BLaER1 (cell line): ENCODE measurements around the gene IL1RAP.

Experiments used
- H3K27ac ChIP-seq: shearing (Covaris generic); formaldehyde crosslinking; 2 replicates; pipeline ENCODE4 v1.8.1; 2022
- H3K27me3 ChIP-seq: shearing (Covaris generic); formaldehyde crosslinking; 2 replicates; pipeline ENCODE4 v1.8.1; 2022
- H3K36me3 ChIP-seq: shearing (Covaris generic); formaldehyde crosslinking; 2 replicates; pipeline ENCODE4 v1.8.1; 2022
- H3K4me1 ChIP-seq: shearing (Covaris generic); formaldehyde crosslinking; 2 replicates; pipeline ENCODE4 v1.8.1; 2022
- H3K4me2 ChIP-seq: shearing (Covaris generic); formaldehyde crosslinking; 2 replicates; pipeline ENCODE4 v1.8.1; 2022
- H3K4me3 ChIP-seq: shearing (Covaris generic); formaldehyde crosslinking; 2 replicates; pipeline ENCODE4 v1.8.1; 2022
- H3K9ac ChIP-seq: shearing (Covaris generic); formaldehyde crosslinking; 2 replicates; pipeline ENCODE4 v1.8.1; 2022
- H3K9me3 ChIP-seq: shearing (Covaris generic); formaldehyde crosslinking; 2 replicates; pipeline ENCODE4 v1.8.1; 2022
- H4K20me1 ChIP-seq: shearing (Covaris generic); formaldehyde crosslinking; 2 replicates; pipeline ENCODE4 v1.8.1; 2022
- Cebpa-rat ChIP-seq: shearing (Covaris generic); IDR thresholded peaks from 2 replicates; pipeline ENCODE4 v1.8.1; 2022

Gene IL1RAP

DNA sequence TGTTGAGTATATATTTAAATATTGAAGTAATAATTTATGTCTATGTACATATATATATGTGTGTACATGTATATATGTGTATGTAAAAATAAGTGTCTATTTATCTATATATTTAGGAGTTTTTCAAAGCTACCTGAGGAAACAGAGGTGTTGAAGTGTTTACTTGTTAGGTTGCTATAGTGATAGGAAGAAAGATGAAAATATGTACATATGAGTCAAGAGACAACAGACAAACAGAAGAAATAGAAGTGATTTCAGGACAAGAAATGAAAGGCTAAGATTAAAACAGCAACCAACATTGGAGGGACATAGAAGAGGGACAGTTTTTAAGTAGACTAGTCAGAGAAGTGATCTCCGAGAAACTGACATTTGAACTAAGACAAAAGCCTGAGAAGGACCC is 11.1 kb downstream of the IL1RAP start:
- H3K4me3 ChIP-seq: no peak overlapping the region
- no peaks in the 10 kb centered on the region for H3K9me3 ChIP-seq

DNA sequence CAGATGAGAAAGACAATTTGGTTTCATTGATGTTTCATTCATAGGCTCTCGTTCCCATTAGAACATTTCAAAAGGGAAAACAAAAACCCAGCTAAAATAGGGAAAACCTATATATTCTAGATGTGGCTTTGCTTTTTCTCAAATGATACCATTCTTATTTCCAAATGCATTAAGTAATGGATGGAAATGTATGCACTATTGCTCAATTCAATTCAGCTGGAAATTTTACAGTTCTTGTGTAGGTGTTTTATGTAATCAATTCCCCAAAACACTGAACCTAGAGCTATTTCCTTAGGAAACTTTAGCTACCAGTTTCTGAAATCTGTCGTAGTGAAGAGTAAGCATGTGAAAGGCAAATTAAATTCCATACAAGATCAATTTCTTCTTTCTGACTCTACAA is 11.7 kb downstream of the IL1RAP start:
- TF ChIP-seq Cebpa-rat: no peak
- Histone ChIP-seq H3K9me3 (no peaks in the 10 kb centered on the region), H3K4me2 (no peak overlapping the region), H3K27ac (no peak overlapping the region), H3K4me1 (no peaks in the 10 kb centered on the region), H3K9ac (no peak overlapping the region), H3K27me3 (no peaks in the 10 kb centered on the region), H4K20me1 (no peaks in the 10 kb centered on the region), H3K4me3 (no peak overlapping the region), H3K36me3 (no peaks in the 10 kb centered on the region)

More for the DNA sequence above, 11.1 kb downstream of the IL1RAP start:
- Histone ChIP-seq H3K9ac (no peak overlapping the region), H4K20me1 (no peaks in the 10 kb centered on the region), H3K36me3 (no peaks in the 10 kb centered on the region), H3K4me1 (no peaks in the 10 kb centered on the region), H3K4me2 (no peak overlapping the region), H3K27ac (no peak overlapping the region), H3K27me3 (no peaks in the 10 kb centered on the region)
- no peak for TF ChIP-seq Cebpa-rat

DNA sequence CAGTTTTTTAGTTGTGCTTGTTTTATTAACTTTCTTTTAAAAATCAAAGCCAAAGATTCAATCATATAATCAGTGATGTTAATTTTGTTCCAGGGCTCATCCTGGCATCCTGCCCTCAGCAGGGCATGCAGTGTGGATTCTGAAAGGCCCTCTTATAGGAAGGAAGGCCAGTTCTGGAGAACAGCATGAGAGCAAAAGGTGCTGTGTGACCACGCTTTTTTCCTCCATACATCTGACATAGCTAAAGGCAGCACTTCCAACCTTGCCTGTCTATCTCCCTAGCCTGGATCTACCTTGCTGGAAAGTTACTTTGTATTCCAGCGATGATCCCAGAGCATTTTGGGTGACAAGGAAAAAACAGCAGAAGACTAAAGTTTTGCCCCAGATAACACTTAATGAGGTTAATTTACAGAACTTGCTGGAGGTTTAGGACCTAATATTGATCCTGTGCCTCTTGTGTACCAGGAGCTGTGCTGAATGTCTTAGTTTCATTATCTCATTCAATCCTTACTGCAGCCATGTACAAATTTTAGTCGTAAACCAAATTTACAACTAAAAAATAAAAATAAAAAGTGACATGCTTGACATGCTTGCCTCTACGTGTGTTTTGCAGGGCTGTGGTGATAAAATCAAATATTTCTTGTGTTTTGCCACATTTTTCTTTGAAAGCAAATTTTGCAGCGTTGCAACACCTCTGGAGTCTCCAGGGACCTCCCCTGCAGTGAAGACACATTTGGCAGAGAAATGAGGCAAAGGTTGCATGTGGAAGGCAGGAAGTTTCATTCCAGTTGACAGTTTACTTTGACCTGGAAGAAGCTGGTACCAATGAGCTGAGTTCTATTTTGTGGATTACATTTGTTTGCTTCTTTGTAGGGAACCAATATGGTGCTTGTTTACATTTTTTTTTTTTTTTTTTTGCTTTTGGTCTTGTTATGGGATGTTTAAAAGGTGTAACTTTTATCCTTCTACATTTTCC is 13.2 kb downstream of the IL1RAP start:
- Histone ChIP-seq H3K27me3 (no peaks in the 10 kb centered on the region), H3K4me2 (no peak overlapping the region), H3K9me3 (no peaks in the 10 kb centered on the region), H3K4me1 (no peaks in the 10 kb centered on the region), H3K4me3 (no peak overlapping the region), H3K27ac (no peak overlapping the region), H3K9ac (no peak overlapping the region), H4K20me1 (no peaks in the 10 kb centered on the region), H3K36me3 (no peaks in the 10 kb centered on the region)
- TF ChIP-seq Cebpa-rat: no peak

DNA sequence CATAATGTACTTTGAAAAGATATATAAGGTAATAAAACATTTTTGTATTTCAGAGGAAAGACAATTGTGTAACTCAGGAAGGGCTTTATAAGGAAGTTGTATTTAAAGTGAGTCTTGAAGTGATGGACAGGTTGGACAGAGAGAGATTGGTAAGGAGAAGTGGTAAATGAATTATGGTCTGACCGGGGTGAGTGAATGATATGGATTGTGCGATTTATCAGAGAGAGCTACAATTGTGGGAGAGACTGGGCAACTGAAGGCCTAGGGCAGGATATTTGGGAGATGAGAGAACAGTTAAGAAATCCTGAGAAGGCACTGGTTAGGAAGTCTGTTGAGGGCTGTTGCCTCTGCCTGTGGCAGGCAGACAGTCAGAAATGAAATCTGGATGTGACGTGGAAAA is 14.8 kb downstream of the IL1RAP start:
- no peak overlapping the region for H3K4me3 ChIP-seq
- no peaks in the 10 kb centered on the region for H3K4me1 ChIP-seq
- H3K27me3 ChIP-seq: no peaks in the 10 kb centered on the region
- no peak overlapping the region for H3K27ac ChIP-seq
- H3K9ac ChIP-seq: no peak overlapping the region
- no peaks in the 10 kb centered on the region for H4K20me1 ChIP-seq
- no peaks in the 10 kb centered on the region for H3K36me3 ChIP-seq
- no peak overlapping the region for H3K4me2 ChIP-seq
- TF ChIP-seq Cebpa-rat: no peak
- no peaks in the 10 kb centered on the region for H3K9me3 ChIP-seq

DNA sequence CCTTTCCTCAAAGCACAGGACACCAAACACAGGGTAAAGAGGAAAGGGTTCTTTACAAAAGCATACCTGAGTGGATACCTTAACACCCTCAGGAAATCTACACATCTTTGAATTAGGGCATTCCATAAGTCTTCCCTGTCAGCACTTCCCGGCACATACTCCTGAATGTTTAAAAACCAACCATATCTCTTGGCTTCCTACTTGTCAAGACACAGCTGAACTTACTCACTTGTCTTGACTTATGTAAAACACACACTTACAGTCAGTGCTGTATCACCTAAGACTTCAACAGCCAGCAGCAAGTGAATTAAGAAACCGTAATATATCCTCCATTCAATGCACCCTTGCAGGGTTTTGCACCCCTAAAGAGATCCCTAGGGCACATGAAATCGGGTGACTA is 17.5 kb downstream of the IL1RAP start:
- Histone ChIP-seq H3K9ac (no peak overlapping the region), H3K36me3 (no peaks in the 10 kb centered on the region), H3K27me3 (no peaks in the 10 kb centered on the region), H3K4me2 (no peak overlapping the region), H3K9me3 (no peaks in the 10 kb centered on the region), H3K4me1 (no peaks in the 10 kb centered on the region), H3K27ac (no peak overlapping the region), H3K4me3 (no peak overlapping the region), H4K20me1 (no peaks in the 10 kb centered on the region)
- no peak for TF ChIP-seq Cebpa-rat

DNA sequence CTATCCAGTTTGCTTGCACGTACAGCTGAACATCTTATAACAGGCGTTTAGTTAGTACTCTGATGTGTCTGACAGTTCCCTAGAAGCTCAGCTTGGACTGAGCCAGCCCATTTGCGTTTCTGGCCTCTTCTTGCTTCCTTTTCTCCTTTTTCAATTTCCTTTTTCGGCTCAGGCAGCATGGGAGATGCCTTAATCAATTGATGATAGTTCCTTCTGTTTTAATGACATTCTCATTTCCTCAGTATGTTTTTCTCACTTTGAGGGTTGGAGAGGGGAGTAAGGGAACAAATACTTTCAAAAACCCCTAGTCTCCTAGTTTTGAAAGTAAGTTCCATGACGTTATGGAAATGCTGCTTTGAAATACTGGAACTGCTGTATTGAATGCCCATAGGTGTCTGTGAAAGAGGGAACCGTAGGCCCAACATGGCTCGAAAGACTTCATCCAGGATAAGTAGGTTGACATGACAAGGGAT is 18.9 kb downstream of the IL1RAP start:
- no peak for TF ChIP-seq Cebpa-rat
- Histone ChIP-seq H3K4me1 (no peaks in the 10 kb centered on the region), H4K20me1 (no peaks in the 10 kb centered on the region), H3K9ac (no peak overlapping the region), H3K4me2 (no peak overlapping the region), H3K27ac (no peak overlapping the region), H3K4me3 (no peak overlapping the region), H3K36me3 (no peaks in the 10 kb centered on the region), H3K9me3 (no peaks in the 10 kb centered on the region), H3K27me3 (no peaks in the 10 kb centered on the region)

DNA sequence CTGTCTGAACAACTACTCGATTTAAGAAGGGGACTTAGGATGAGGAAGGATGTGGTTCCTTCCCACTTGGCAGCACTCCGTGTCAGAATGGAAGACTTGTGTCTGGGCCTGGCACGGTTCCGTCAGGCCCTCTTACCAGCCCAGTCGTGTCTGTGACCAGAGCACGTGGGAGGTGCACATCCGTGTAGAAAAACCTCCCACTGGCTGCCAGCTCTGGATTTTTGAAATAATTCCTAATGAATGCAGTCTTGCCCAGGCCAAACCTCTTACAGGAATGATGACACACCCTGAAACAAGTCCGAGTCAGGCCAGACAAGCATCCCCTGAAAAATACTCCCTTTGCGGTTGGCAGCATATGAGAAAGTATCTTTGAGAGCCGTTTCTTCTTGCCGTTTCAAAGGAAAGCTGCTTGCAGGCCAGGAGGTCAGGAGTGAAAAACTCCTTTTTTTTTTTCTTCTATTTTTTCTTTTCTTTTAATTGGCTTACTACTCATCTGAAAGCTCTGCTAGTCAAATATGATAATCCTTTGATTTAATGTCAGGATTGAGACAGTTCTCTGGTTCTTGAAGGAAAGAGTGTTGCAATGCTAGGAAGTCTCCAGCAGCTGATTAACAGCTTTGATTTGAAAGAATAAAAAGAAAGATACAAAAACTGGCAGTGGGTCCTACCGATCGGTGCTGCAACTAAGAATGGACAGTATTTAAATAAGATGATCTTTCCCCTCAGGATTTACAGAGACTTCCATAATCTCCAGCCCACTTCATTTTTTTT is 19.8 kb downstream of the IL1RAP start:
- Histone ChIP-seq H4K20me1 (no peaks in the 10 kb centered on the region), H3K4me2 (no peak overlapping the region), H3K4me1 (no peaks in the 10 kb centered on the region), H3K36me3 (no peaks in the 10 kb centered on the region), H3K9me3 (no peaks in the 10 kb centered on the region), H3K9ac (no peak overlapping the region), H3K4me3 (no peak overlapping the region), H3K27ac (no peak overlapping the region), H3K27me3 (no peaks in the 10 kb centered on the region)
- TF ChIP-seq Cebpa-rat: no peak

DNA sequence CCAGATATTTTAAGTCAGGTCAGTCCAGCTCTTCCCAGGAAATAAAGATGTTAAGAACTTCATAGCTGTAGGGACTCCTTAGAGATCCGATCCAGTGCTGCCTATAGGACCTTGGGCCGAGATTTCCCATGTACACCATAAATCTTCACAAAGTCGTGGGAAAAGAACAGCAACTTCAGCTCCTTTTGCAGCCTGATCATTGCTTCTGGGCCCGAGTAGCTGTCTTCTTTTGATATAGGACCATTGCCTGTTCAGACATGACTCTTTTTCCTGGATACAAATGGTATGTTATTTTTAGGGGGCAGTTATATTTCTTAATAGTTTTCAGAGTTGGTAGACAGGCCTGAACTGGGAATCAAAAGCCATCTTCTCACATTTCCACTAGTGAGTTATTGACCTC is 20.5 kb downstream of the IL1RAP start:
- Histone ChIP-seq H3K27ac (no peak overlapping the region), H3K4me1 (no peaks in the 10 kb centered on the region)

DNA sequence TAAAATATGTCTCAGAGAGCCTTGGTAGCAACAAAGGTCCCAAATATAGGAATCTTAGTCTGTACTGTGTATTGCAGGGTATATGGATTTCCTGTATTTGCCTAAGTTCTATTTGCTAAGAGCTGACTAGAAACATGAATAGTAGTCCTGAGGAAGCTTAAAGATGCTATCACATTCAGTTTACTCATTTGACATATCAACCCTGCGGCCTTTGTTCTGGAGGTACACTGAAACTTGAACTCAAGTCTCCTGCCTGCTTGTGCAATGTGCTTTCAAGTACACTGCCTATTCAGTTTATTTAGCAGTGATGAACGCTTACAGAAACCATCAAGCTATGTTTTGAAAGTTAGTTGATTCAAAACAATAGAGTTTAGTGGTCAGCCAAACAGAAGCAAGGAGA is 21.1 kb downstream of the IL1RAP start:
- Histone ChIP-seq H3K9ac (no peak overlapping the region), H3K4me1 (no peaks in the 10 kb centered on the region), H3K27me3 (no peaks in the 10 kb centered on the region), H3K4me3 (no peak overlapping the region), H3K9me3 (no peaks in the 10 kb centered on the region), H3K27ac (no peak overlapping the region), H4K20me1 (no peaks in the 10 kb centered on the region), H3K4me2 (no peak overlapping the region), H3K36me3 (no peaks in the 10 kb centered on the region)
- no peak for TF ChIP-seq Cebpa-rat

More for the DNA sequence above, 20.5 kb downstream of the IL1RAP start:
- Histone ChIP-seq H4K20me1 (no peaks in the 10 kb centered on the region), H3K9me3 (no peaks in the 10 kb centered on the region), H3K9ac (no peak overlapping the region), H3K4me2 (no peak overlapping the region), H3K36me3 (no peaks in the 10 kb centered on the region), H3K27me3 (no peaks in the 10 kb centered on the region), H3K4me3 (no peak overlapping the region)
- no peak for TF ChIP-seq Cebpa-rat

DNA sequence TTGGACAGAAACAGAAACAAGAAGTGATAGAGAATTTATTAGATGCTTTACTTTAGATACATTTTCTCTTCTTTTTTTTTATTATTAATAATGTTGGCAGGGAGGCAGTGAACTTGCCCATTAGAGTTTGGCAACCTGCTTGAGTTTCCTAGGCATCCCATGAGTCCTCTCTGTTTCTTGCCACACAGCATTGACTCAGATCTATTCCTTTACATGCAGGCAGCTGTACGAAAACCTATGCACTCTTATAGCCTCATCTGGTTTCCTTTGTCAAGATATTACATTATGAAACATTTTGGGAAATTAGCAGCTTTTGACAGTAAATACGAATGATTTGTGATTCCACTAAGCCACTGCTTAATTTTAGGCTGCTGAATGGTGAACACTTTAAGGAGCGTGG is 23.3 kb downstream of the IL1RAP start:
- H3K27me3 ChIP-seq: no peaks in the 10 kb centered on the region
- H3K4me2 ChIP-seq: no peak overlapping the region
- no peak overlapping the region for H3K9ac ChIP-seq
- no peaks in the 10 kb centered on the region for H3K9me3 ChIP-seq
- no peaks in the 10 kb centered on the region for H3K36me3 ChIP-seq
- H3K4me3 ChIP-seq: no peak overlapping the region
- H3K27ac ChIP-seq: no peak overlapping the region
- no peaks in the 10 kb centered on the region for H3K4me1 ChIP-seq
- TF ChIP-seq Cebpa-rat: no peak
- H4K20me1 ChIP-seq: no peaks in the 10 kb centered on the region
